PFSK-1 (cell line): Measurements from ENCODE around the gene ULBP3.

ENCODE experiments used
- FOXP2 ChIP-seq: optimal IDR thresholded peaks from 2 replicates; pipeline ENCODE3; 2011; ENCODE audit warnings: borderline replicate concordance, control low read depth, inconsistent platforms; ENCODE audit not compliant: insufficient read depth; ENCODE audit errors: extremely low read length, extremely low read depth
- POLR2AphosphoS5 ChIP-seq: IDR thresholded peaks from 2 replicates; pipeline ENCODE4 v1.6.1; 2012; ENCODE audit warnings: low read depth, mild to moderate bottlenecking, control low read depth, low read length, moderate library complexity
- REST ChIP-seq, 2 experiments: IDR thresholded peaks; 2 replicates each; pipeline versions ENCODE4 v1.6.1 to v1.8.0; 2011 to 2012; ENCODE audit warnings: low read depth in 2 of 2, low read length in 2 of 2, control low read depth in 1 of 2, inconsistent platforms in 1 of 2, mild to moderate bottlenecking in 1 of 2, moderate library complexity in 1 of 2; ENCODE audit not compliant: insufficient read depth in 1 of 2
- SIN3A ChIP-seq: IDR thresholded peaks from 2 replicates; pipeline ENCODE4 v1.6.1; 2012; ENCODE audit warnings: mild to moderate bottlenecking, low read length, moderate library complexity, borderline replicate concordance; ENCODE audit not compliant: insufficient read depth
- TAF1 ChIP-seq: IDR thresholded peaks from 2 replicates; pipeline ENCODE4 v1.6.1; 2012; ENCODE audit warnings: low read length, control low read depth, borderline replicate concordance; ENCODE audit not compliant: insufficient read depth

The ULBP3 gene

GRCh38 chr6:150027806-150028565, 40.9 kb downstream of the ULBP3 start:
- TF ChIP-seq SIN3A (no peak), TAF1 (no peak), REST (IDR thresholded peaks at IDR 0.05; ENCODE audit: insufficient read depth in 1 of 2, low read depth in 2 of 2, low read length in 2 of 2) (no peak), FOXP2 (no peak), POLR2AphosphoS5 (no peak)

- TF ChIP-seq TAF1 (no peak), POLR2AphosphoS5 (no peak), SIN3A (no peak), FOXP2 (no peak)
These were observed 41.7 kb downstream of the ULBP3 start for GRCh38 chr6:150026976-150027805.

- TF ChIP-seq FOXP2 (no peak), SIN3A (no peak), TAF1 (no peak), POLR2AphosphoS5 (no peak), REST (IDR thresholded peaks at IDR 0.05; ENCODE audit: insufficient read depth in 1 of 2, low read depth in 2 of 2, low read length in 2 of 2) (no peak)
These were observed 43.6 kb downstream of the ULBP3 start, which contains the start of gene RAET1L for GRCh38 chr6:150025201-150025917. TSS of gene RAET1L (minus strand) at chr6:150025532. CDS start at chr6:150025471, 61 bp downstream.

- no peak for TF ChIP-seq FOXP2
- TF ChIP-seq POLR2AphosphoS5, result no peak
- no peak for TF ChIP-seq TAF1
- no peak for TF ChIP-seq SIN3A
- TF ChIP-seq REST (IDR thresholded peaks at IDR 0.05; ENCODE audit: insufficient read depth in 1 of 2, low read depth in 2 of 2, low read length in 2 of 2), result no peak
These were observed 44.2 kb downstream of the ULBP3 start for GRCh38 chr6:150024646-150025155.
